Stimulated activated naive CD4-positive, alpha-beta T cell treated with Interleukin-2 at 50 U/mL for 16 hours (primary cell): ENCODE measurements around the gene IPMK.
A peak's percentile ranks its signal among the peaks of the same experiment; 100 is the strongest.

Experiments
- DNase-seq: peaks from one replicate; lab custom pipeline; 2025; lab: John Stamatoyannopoulos, UW

Gene IPMK

GRCh38 chr10:58153751-58154150 is 113.9 kb downstream of the IPMK start:
- DNase-seq: no peak

- peak; percentile 5 for DNase-seq
Observed at GRCh38 chr10:58152673-58153263, 114.9 kb downstream of the IPMK start.

GRCh38 chr10:58150290-58150689 is 117.4 kb downstream of the IPMK start:
- no peak for DNase-seq

GRCh38 chr10:58143944-58144343 is 123.8 kb downstream of the IPMK start:
- no peak for DNase-seq
